SU-DHL-6 (cell line): ENCODE data around the gene SMOC1.

ENCODE experiments used
- H2AFZ ChIP-seq: fragments of 200-600 bp; sonication (generic); 2 replicates; pipeline ENCODE4 v1.6.1; 2014; ENCODE audit warnings: low read depth, mild to moderate bottlenecking, moderate library complexity, mixed read lengths, antibody characterized with exemption, low read length; ENCODE audit not compliant: severe bottlenecking
- H3F3A ChIP-seq: fragments of 200-600 bp; shearing (Covaris generic); 2 replicates; pipeline ENCODE4 v1.6.0; 2016; ENCODE audit warnings: antibody characterized with exemption, mild to moderate bottlenecking; ENCODE audit not compliant: insufficient read depth
- H3K27ac ChIP-seq: fragments of 200-600 bp; sonication (generic); 2 replicates; pipeline ENCODE4 v1.5.1; 2016; ENCODE audit warnings: low read depth, mild to moderate bottlenecking, low read length, moderate library complexity, mixed read lengths
- H3K27me3 ChIP-seq: fragments of 200-600 bp; sonication (generic), shearing (Covaris generic); 2 replicates; pipeline ENCODE4 v1.6.0; 2014; ENCODE audit warnings: mild to moderate bottlenecking, low read length
- H3K36me3 ChIP-seq: fragments of 200-600 bp; sonication (generic); 2 replicates; pipeline ENCODE4 v1.6.1; 2014; ENCODE audit warnings: mild to moderate bottlenecking, low read length, mixed read lengths
- H3K4me2 ChIP-seq: fragments of 300-600, 200-600 bp; shearing (Covaris generic), sonication (generic); 2 replicates; pipeline ENCODE4 v1.6.0; 2014; ENCODE audit warnings: low read length, low read depth, mild to moderate bottlenecking; ENCODE audit not compliant: poor library complexity, severe bottlenecking
- H3K4me3 ChIP-seq: fragments of 200-600 bp; sonication (generic); 2 replicates; pipeline ENCODE4 v1.5.1; 2014; ENCODE audit warnings: antibody characterized with exemption, low read length, mild to moderate bottlenecking, mixed read lengths; ENCODE audit not compliant: insufficient read depth, poor library complexity, severe bottlenecking
- H3K79me2 ChIP-seq: fragments of 200-600 bp; sonication (generic); 2 replicates; pipeline ENCODE4 v1.6.1; 2014; ENCODE audit warnings: mild to moderate bottlenecking, low read length, moderate library complexity; ENCODE audit not compliant: insufficient read depth
- H3K9ac ChIP-seq: fragments of 200-600 bp; sonication (generic); 2 replicates; pipeline ENCODE4 v1.7.0; 2014; ENCODE audit warnings: mild to moderate bottlenecking, low read length
- H3K9me2 ChIP-seq: fragments of 200-600 bp; sonication (generic); replicated peaks from 2 replicates; pipeline ENCODE4 v1.6.1; 2014; ENCODE audit warnings: low read length; ENCODE audit not compliant: insufficient read depth
- H3K9me3 ChIP-seq: fragments of 200-600 bp; sonication (generic); 2 replicates; pipeline ENCODE4 v1.6.1; 2014; ENCODE audit warnings: low read length, mixed read lengths; ENCODE audit not compliant: insufficient read depth
- H4K20me1 ChIP-seq: fragments of 200-600 bp; sonication (generic); 2 replicates; pipeline ENCODE4 v1.6.1; 2014; ENCODE audit warnings: low read depth, mild to moderate bottlenecking, antibody characterized with exemption, low read length, moderate library complexity, mixed read lengths
- CTCF ChIP-seq: fragments of 200-600 bp; sonication (generic); IDR thresholded peaks from one replicate; pipeline ENCODE4 v1.5.1; 2017; ENCODE audit warnings: antibody characterized with exemption, mild to moderate bottlenecking, low read length, moderate library complexity; ENCODE audit not compliant: insufficient read depth, poor library complexity, severe bottlenecking
- EZH2phosphoT487 ChIP-seq: fragments of 200-600 bp; sonication (generic), shearing (Covaris generic); conservative IDR thresholded peaks from 2 replicates; pipeline ENCODE4 v1.6.1; 2018; ENCODE audit warnings: mild to moderate bottlenecking, antibody characterized with exemption, low read length, moderate library complexity, mixed read lengths

The SMOC1 gene

GRCh38 chr14:69853774-69854173 lies 25.4 kb upstream of the SMOC1 start:
- H3K4me2 ChIP-seq: no peak overlapping the region

GRCh38 chr14:69854598-69854997 lies 24.6 kb upstream of the SMOC1 start:
- Histone ChIP-seq H4K20me1 (no peaks in the 10 kb centered on the region), H3K9ac (no peak overlapping the region), H3K4me3 (no peak overlapping the region), H3K36me3 (no peaks in the 10 kb centered on the region), H3K9me3 (no peaks in the 10 kb centered on the region), H3F3A (no peaks in the 10 kb centered on the region), H3K27me3 (no peaks in the 10 kb centered on the region), H3K79me2 (no peaks in the 10 kb centered on the region), H3K27ac (no peak overlapping the region), H3K4me2 (no peak overlapping the region), H2AFZ (no peak overlapping the region), H3K9me2 (no peaks in the 10 kb centered on the region)
- TF ChIP-seq CTCF (no peak), EZH2phosphoT487 (no peak)

More at GRCh38 chr14:69853774-69854173, 25.4 kb upstream of the SMOC1 start:
- no peak overlapping the region for H3K4me3 ChIP-seq
- H2AFZ ChIP-seq: no peak overlapping the region
- TF ChIP-seq CTCF: no peak
- TF ChIP-seq EZH2phosphoT487: no peak
- no peaks in the 10 kb centered on the region for H3K79me2 ChIP-seq
- no peak overlapping the region for H3K27ac ChIP-seq
- H4K20me1 ChIP-seq: no peaks in the 10 kb centered on the region
- no peaks in the 10 kb centered on the region for H3K27me3 ChIP-seq
- no peaks in the 10 kb centered on the region for H3K9me3 ChIP-seq
- H3K9ac ChIP-seq: no peak overlapping the region
- H3F3A ChIP-seq: no peaks in the 10 kb centered on the region
- H3K36me3 ChIP-seq: no peaks in the 10 kb centered on the region
- no peaks in the 10 kb centered on the region for H3K9me2 ChIP-seq

- Histone ChIP-seq H3K27ac (no peak overlapping the region), H3K27me3 (no peaks in the 10 kb centered on the region), H3K9ac (no peak overlapping the region), H3K9me3 (no peaks in the 10 kb centered on the region), H3K36me3 (no peaks in the 10 kb centered on the region), H3K4me3 (no peak overlapping the region), H3F3A (no peaks in the 10 kb centered on the region), H4K20me1 (no peaks in the 10 kb centered on the region), H3K79me2 (no peaks in the 10 kb centered on the region), H3K4me2 (no peak overlapping the region), H3K9me2 (no peaks in the 10 kb centered on the region), H2AFZ (no peak overlapping the region)
- no peak for TF ChIP-seq CTCF
- TF ChIP-seq EZH2phosphoT487: no peak
Measured at GRCh38 chr14:69855180-69855832, 23.9 kb upstream of the SMOC1 start.
